ENCODE results near the gene FBXW7.

GRCh38 chr4:152540293-152540674 is 4.4 kb upstream of the FBXW7 start:
- TF ChIP-seq, protein P1, sequence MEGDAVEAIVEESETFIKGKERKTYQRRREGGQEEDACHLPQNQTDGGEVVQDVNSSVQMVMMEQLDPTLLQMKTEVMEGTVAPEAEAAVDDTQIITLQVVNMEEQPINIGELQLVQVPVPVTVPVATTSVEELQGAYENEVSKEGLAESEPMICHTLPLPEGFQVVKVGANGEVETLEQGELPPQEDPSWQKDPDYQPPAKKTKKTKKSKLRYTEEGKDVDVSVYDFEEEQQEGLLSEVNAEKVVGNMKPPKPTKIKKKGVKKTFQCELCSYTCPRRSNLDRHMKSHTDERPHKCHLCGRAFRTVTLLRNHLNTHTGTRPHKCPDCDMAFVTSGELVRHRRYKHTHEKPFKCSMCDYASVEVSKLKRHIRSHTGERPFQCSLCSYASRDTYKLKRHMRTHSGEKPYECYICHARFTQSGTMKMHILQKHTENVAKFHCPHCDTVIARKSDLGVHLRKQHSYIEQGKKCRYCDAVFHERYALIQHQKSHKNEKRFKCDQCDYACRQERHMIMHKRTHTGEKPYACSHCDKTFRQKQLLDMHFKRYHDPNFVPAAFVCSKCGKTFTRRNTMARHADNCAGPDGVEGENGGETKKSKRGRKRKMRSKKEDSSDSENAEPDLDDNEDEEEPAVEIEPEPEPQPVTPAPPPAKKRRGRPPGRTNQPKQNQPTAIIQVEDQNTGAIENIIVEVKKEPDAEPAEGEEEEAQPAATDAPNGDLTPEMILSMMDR (conservative IDR thresholded peaks at IDR 0.05 in 1 of 2, IDR thresholded peaks at IDR 0.05 in 1 of 2; ENCODE audit: extremely low read depth in 1 of 2, insufficient read depth in 1 of 2, low read depth in 1 of 2, low read length in 2 of 2), result no peak
- no peak for TF ChIP-seq EZH2 (IDR thresholded peaks at IDR 0.05; ENCODE audit: borderline replicate concordance, low read length)
